D341Med (cell line): ENCODE data around the gene DCST2.
A peak's percentile ranks its signal among the peaks of the same experiment; 100 is the strongest.

Experiments used
- DNase-seq: peaks from one replicate; pipeline ENCODE4 v3.0.0; 2012; ENCODE audit warnings: low spot score

Gene DCST2

GRCh38 chr1:155033524-155033923, at the start of gene DCST2, which contains the start of gene DCST1:
DCST2 (minus strand) TSS chr1:155033781; CDS start chr1:155033701, 80 bp downstream.
DCST1 (plus strand) TSS chr1:155033824; CDS start chr1:155034037, 213 bp downstream.
- no peak for DNase-seq

- peak; percentile 23 for DNase-seq
These were observed 49.5 kb upstream of the DCST2 start for GRCh38 chr1:155083052-155083541.

- peak; percentile 48 for DNase-seq
These were observed 48.9 kb upstream of the DCST2 start for GRCh38 chr1:155082301-155083051.

- DNase-seq = peak; percentile 39
These were observed 48.1 kb upstream of the DCST2 start for GRCh38 chr1:155081472-155082300.

- peak; percentile 69 for DNase-seq
These were observed 47.0 kb upstream of the DCST2 start for GRCh38 chr1:155080312-155081228.

- DNase-seq = peak; percentile 64
These were observed 46.1 kb upstream of the DCST2 start for GRCh38 chr1:155079487-155080311.

- no peak for DNase-seq
These were observed 45.6 kb upstream of the DCST2 start for GRCh38 chr1:155079210-155079486.

- DNase-seq = peak; percentile 94
These were observed 45.1 kb upstream of the DCST2 start, which contains the start of gene EFNA3 for GRCh38 chr1:155078469-155079209. EFNA3 (plus strand) TSS chr1:155078837; CDS start chr1:155078942, 105 bp downstream.

- DNase-seq = no peak
These were observed 44.3 kb upstream of the DCST2 start for GRCh38 chr1:155077758-155078445.

- DNase-seq = no peak
These were observed 43.8 kb upstream of the DCST2 start for GRCh38 chr1:155077346-155077745.

GRCh38 chr1:155076371-155076770, 42.8 kb upstream of the DCST2 start:
- DNase-seq = no peak

GRCh38 chr1:155075535-155075934, 42.0 kb upstream of the DCST2 start:
- DNase-seq = no peak

- DNase-seq = no peak
These were observed 40.0 kb upstream of the DCST2 start for GRCh38 chr1:155073377-155074242.

- DNase-seq = no peak
These were observed 39.1 kb upstream of the DCST2 start for GRCh38 chr1:155072531-155073289.

- DNase-seq = no peak
These were observed 38.1 kb upstream of the DCST2 start for GRCh38 chr1:155071701-155072100.

- peak; percentile 88 for DNase-seq
These were observed 37.4 kb upstream of the DCST2 start for GRCh38 chr1:155070721-155071569.

- no peak for DNase-seq
These were observed 36.6 kb upstream of the DCST2 start for GRCh38 chr1:155070158-155070621.
